DND-41 (cell line): ENCODE results near the gene NEAT1.

Experiments
- ATAC-seq: fragments of 200-7000 bp; cut with Tn5 transposase; 3 replicates; pipeline ENCODE4 v1.9.1; 2021; ENCODE audit warnings: low read depth; ENCODE audit not compliant: insufficient read depth
- DNase-seq: peaks from one replicate; pipeline ENCODE4 v3.0.0-alpha.2; 2020
- H2AFZ ChIP-seq: 2 replicates; pipeline ENCODE4 v1.6.0; 2012; ENCODE audit warnings: low read depth, low read length
- H3K27ac ChIP-seq: 2 replicates; pipeline ENCODE4 v1.5.1; 2012; ENCODE audit warnings: low read length, inconsistent platforms
- H3K27me3 ChIP-seq: fragments of 200-600 bp; sonication (generic); 2 replicates; pipeline ENCODE4 v1.6.0; 2012; ENCODE audit warnings: low read length, mild to moderate bottlenecking, inconsistent platforms; ENCODE audit not compliant: insufficient read depth, poor library complexity
- H3K36me3 ChIP-seq: 2 replicates; pipeline ENCODE4 v1.5.1; 2012; ENCODE audit warnings: low read length, inconsistent platforms; ENCODE audit not compliant: insufficient read depth
- H3K4me1 ChIP-seq: 2 replicates; pipeline ENCODE4 v1.5.1; 2012; ENCODE audit warnings: mild to moderate bottlenecking, low read length; ENCODE audit not compliant: insufficient read depth
- H3K4me2 ChIP-seq: 2 replicates; pipeline ENCODE4 v1.6.0; 2012; ENCODE audit warnings: mild to moderate bottlenecking, moderate library complexity, low read length, inconsistent platforms; ENCODE audit not compliant: insufficient read depth
- H3K4me3 ChIP-seq, 2 experiments: fragments of 200-600 bp in 1 of 2; shearing (Covaris generic) in 1 of 2; 2 replicates each; pipeline ENCODE4 v1.5.1; 2012 to 2016; ENCODE audit warnings: inconsistent platforms in 2 of 2, low read length in 2 of 2, mild to moderate bottlenecking in 2 of 2, low read depth in 1 of 2, moderate library complexity in 1 of 2
- H3K79me2 ChIP-seq: 2 replicates; pipeline ENCODE4 v1.6.0; 2012; ENCODE audit warnings: low read length, inconsistent platforms; ENCODE audit not compliant: insufficient read depth
- H3K9ac ChIP-seq: 2 replicates; pipeline ENCODE4 v1.6.0; 2012; ENCODE audit warnings: low read depth, mild to moderate bottlenecking, inconsistent platforms, low read length, moderate library complexity
- H3K9me3 ChIP-seq: 2 replicates; pipeline ENCODE4 v1.5.1; 2012; ENCODE audit warnings: low read length, moderate library complexity, mild to moderate bottlenecking, inconsistent platforms; ENCODE audit not compliant: insufficient read depth, severe bottlenecking
- H4K20me1 ChIP-seq: 2 replicates; pipeline ENCODE4 v1.6.0; 2012; ENCODE audit warnings: low read length; ENCODE audit not compliant: insufficient read depth
- CTCF ChIP-seq: IDR thresholded peaks from 2 replicates; pipeline ENCODE4 v1.5.1; 2012; ENCODE audit warnings: borderline replicate concordance, low read length, moderate library complexity, mild to moderate bottlenecking; ENCODE audit not compliant: poor library complexity, severe bottlenecking; ENCODE audit errors: extremely low read depth
- EZH2 ChIP-seq: IDR thresholded peaks from 3 replicates; pipeline ENCODE4 v1.6.1; 2012; ENCODE audit warnings: borderline replicate concordance, low read depth, mild to moderate bottlenecking, moderate library complexity, low read length, inconsistent platforms; ENCODE audit not compliant: severe bottlenecking

NEAT1 gene

GRCh38 chr11:65432100-65432650 lies 9.6 kb downstream of the NEAT1 start:
- 0 out of 2 replicates have a peak overlapping the region, but pooled peaks have one; percentile 4 for H3K4me2 ChIP-seq
- H3K79me2 ChIP-seq: peaks cover 86% of the 10 kb centered on the region
- peaks cover 39% of the 10 kb centered on the region for H3K4me1 ChIP-seq
- TF ChIP-seq EZH2 (no peak), CTCF (no peak)
- H3K9ac ChIP-seq: no peak overlapping the region
- no peak for DNase-seq
- no peak overlapping the region for H3K27ac ChIP-seq
- H3K9me3 ChIP-seq: no peaks in the 10 kb centered on the region
- H4K20me1 ChIP-seq: peaks cover 65% of the 10 kb centered on the region
- no peaks in the 10 kb centered on the region for H3K27me3 ChIP-seq
- H3K36me3 ChIP-seq: peaks cover 19% of the 10 kb centered on the region
- H2AFZ ChIP-seq: no peak overlapping the region
- no peak for ATAC-seq
- H3K4me3 ChIP-seq: no peak overlapping the region

GRCh38 chr11:65432686-65433582 lies 10.3 kb downstream of the NEAT1 start:
- Histone ChIP-seq H3K4me1 (peaks cover 31% of the 10 kb centered on the region), H3K9ac (no peak overlapping the region), H3K36me3 (peaks cover 16% of the 10 kb centered on the region), H3K9me3 (no peaks in the 10 kb centered on the region), H3K27ac (no peak overlapping the region), H3K27me3 (no peaks in the 10 kb centered on the region), H3K79me2 (peaks cover 81% of the 10 kb centered on the region), H2AFZ (no peak overlapping the region), H3K4me3 (no peak overlapping the region), H4K20me1 (peaks cover 64% of the 10 kb centered on the region), H3K4me2 (no peak overlapping the region)
- DNase-seq (no peak), ATAC-seq (0 out of 3 replicates have a peak, but pooled peaks have one; percentile 18)
- TF ChIP-seq EZH2 (no peak), CTCF (peak; percentile 63)

- no peak overlapping the region for H3K4me3 ChIP-seq
- H3K9ac ChIP-seq: no peak overlapping the region
- H3K27me3 ChIP-seq: no peaks in the 10 kb centered on the region
- no peaks in the 10 kb centered on the region for H3K9me3 ChIP-seq
- no peak for DNase-seq
- H3K79me2 ChIP-seq: peaks cover 74% of the 10 kb centered on the region
- no peak overlapping the region for H3K4me2 ChIP-seq
- H3K27ac ChIP-seq: no peak overlapping the region
- peaks cover 24% of the 10 kb centered on the region for H3K4me1 ChIP-seq
- peaks cover 16% of the 10 kb centered on the region for H3K36me3 ChIP-seq
- ATAC-seq: no peak
- no peak overlapping the region for H2AFZ ChIP-seq
- no peak for TF ChIP-seq CTCF
- TF ChIP-seq EZH2: no peak
- H4K20me1 ChIP-seq: peaks cover 58% of the 10 kb centered on the region
Measured at GRCh38 chr11:65433657-65434056, 11.1 kb downstream of the NEAT1 start.
